ENCODE measurements around the gene POU2F1.

The POU2F1 gene

GRCh38 chr1:167342846-167343245 lies 122.2 kb downstream of the POU2F1 start:
- DNase-seq (ENCODE audit: low read depth, low spot score): no peak
- in situ Hi-C loops (cut with HindIII; ENCODE audit: low sequenced_read_pairs): no loop called here
- TF ChIP-seq, protein P1, sequence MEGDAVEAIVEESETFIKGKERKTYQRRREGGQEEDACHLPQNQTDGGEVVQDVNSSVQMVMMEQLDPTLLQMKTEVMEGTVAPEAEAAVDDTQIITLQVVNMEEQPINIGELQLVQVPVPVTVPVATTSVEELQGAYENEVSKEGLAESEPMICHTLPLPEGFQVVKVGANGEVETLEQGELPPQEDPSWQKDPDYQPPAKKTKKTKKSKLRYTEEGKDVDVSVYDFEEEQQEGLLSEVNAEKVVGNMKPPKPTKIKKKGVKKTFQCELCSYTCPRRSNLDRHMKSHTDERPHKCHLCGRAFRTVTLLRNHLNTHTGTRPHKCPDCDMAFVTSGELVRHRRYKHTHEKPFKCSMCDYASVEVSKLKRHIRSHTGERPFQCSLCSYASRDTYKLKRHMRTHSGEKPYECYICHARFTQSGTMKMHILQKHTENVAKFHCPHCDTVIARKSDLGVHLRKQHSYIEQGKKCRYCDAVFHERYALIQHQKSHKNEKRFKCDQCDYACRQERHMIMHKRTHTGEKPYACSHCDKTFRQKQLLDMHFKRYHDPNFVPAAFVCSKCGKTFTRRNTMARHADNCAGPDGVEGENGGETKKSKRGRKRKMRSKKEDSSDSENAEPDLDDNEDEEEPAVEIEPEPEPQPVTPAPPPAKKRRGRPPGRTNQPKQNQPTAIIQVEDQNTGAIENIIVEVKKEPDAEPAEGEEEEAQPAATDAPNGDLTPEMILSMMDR (IDR thresholded peaks at IDR 0.05; ENCODE audit: low read depth, low read length): no peak

DNA sequence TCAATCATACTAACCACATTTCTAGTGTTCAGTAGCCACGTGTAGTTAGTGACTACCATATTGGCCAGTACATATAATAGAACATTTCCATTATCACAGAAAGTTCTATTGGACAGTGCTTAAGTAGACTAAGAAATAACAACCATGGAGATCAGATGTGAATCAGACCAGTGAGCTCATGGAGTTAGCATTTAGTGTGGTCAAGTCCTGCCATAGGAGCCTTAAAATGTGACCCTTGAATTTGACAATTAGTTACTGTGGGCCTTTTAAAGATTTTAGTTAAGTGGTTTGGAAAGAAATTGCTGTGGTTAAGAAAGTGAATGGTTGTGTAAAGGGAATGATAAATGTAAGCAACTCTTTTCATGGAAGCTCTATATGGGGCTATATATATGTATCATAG lies 123.4 kb downstream of the POU2F1 start:
- TF ChIP-seq, protein P1 (IDR thresholded peaks at IDR 0.05; ENCODE audit: low read depth, low read length): no peak
- DNase-seq (ENCODE audit: low read depth, low spot score): peak; percentile 90
- H3K4me3 ChIP-seq (ENCODE audit: low read depth, low read length): no peak overlapping the region
- in situ Hi-C loops (cut with HindIII; ENCODE audit: low sequenced_read_pairs): no loop called here

More at GRCh38 chr1:167342846-167343245, 122.2 kb downstream of the POU2F1 start:
- no peak overlapping the region for H3K4me3 ChIP-seq (ENCODE audit: low read depth, low read length)

DNA sequence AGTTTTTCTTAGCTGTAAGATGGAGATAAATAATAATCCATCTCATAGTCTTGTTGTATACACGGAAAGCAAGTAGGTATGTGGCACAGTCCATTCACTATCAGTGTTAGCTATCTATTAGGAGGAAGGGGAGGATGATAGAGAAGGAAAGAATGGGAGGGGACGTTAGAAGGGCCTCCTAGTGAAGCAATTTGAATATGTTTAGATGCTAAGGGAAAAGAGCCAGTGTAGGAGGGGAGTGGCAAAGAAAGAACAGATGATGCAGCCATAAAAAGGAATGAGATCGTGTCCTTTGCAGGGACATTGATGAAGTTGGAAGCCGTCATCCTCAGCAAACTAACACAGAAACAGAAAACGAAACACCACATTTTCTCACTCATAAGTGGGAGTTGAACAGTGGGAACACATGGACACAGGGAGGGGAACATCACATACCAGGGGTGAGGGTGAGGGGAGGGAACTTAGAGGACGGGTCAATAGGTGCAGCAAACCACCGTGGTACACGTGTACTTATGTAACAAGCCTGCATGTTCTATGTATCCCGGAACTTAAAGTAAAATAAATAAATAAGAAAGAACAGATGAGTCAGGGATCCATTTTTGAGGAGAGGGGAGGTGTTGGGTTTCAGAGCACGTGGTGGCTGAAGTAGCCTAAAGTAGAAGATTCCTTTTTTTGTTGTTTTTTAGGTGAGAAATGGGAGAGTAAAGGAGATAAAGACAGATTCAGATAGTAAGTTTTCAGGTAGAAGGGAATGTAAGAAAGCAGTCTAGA lies 124.1 kb downstream of the POU2F1 start:
- TF ChIP-seq, protein P1 (IDR thresholded peaks at IDR 0.05; ENCODE audit: low read depth, low read length): no peak
- in situ Hi-C loops (cut with HindIII; ENCODE audit: low sequenced_read_pairs): no loop called here
- peak; percentile 60 for DNase-seq (ENCODE audit: low read depth, low spot score)
- H3K4me3 ChIP-seq (ENCODE audit: low read depth, low read length): no peak overlapping the region

- H3K4me3 ChIP-seq (ENCODE audit: low read depth, low read length): no peak overlapping the region
- no peak for DNase-seq (ENCODE audit: low read depth, low spot score)
- in situ Hi-C loops (cut with HindIII; ENCODE audit: low sequenced_read_pairs): no loop called here
- TF ChIP-seq, protein P1 (IDR thresholded peaks at IDR 0.05; ENCODE audit: low read depth, low read length): no peak
Observed at GRCh38 chr1:167345386-167345733, 124.7 kb downstream of the POU2F1 start.

- TF ChIP-seq, protein P1 (IDR thresholded peaks at IDR 0.05; ENCODE audit: low read depth, low read length): no peak
- no peak for DNase-seq (ENCODE audit: low read depth, low spot score)
- no peak overlapping the region for H3K4me3 ChIP-seq (ENCODE audit: low read depth, low read length)
- in situ Hi-C loops (cut with HindIII; ENCODE audit: low sequenced_read_pairs): no loop called here
Observed at GRCh38 chr1:167357305-167357704, 136.6 kb downstream of the POU2F1 start.

GRCh38 chr1:167359295-167359694 lies 138.6 kb downstream of the POU2F1 start:
- in situ Hi-C loops (cut with HindIII; ENCODE audit: low sequenced_read_pairs): no loop called here
- H3K4me3 ChIP-seq (ENCODE audit: low read depth, low read length): no peak overlapping the region
- no peak for DNase-seq (ENCODE audit: low read depth, low spot score)
- TF ChIP-seq, protein P1 (IDR thresholded peaks at IDR 0.05; ENCODE audit: low read depth, low read length): no peak

All from astrocyte of the spinal cord (primary cell).